Activated naive CD8-positive, alpha-beta T cell treated with anti-CD3 and anti-CD28 coated beads for 36 hours (primary cell): ENCODE measurements around the gene EIF1. TPM values are rescaled to one million over a fixed set of nuclear protein-coding genes. Genes with fewer than 3 reads are reported as not detected.
"Not testable (repeated sequence)": the region's sequence is repeated elsewhere in the genome, so short reads cannot be mapped to it uniquely, and the experiment has no call there.

Experiments
- DNase-seq: peaks from one replicate; pipeline ENCODE4 v3.0.0; 2021
- H3K27ac Mint-ChIP-seq: one replicate; pipeline ENCODE4 v1.8.0; 2022; ENCODE audit warnings: mild to moderate bottlenecking, moderate library complexity, mixed read lengths
- H3K27me3 Mint-ChIP-seq: one replicate; pipeline ENCODE4 v1.8.0; 2022; ENCODE audit warnings: mild to moderate bottlenecking, mixed read lengths
- H3K36me3 Mint-ChIP-seq: one replicate; pipeline ENCODE4 v1.8.0; 2021; ENCODE audit warnings: mild to moderate bottlenecking, mixed read lengths
- H3K4me1 Mint-ChIP-seq: one replicate; pipeline ENCODE4 v1.8.0; 2021; ENCODE audit warnings: mixed read lengths
- H3K4me3 Mint-ChIP-seq: one replicate; pipeline ENCODE4 v1.8.0; 2022; ENCODE audit warnings: mild to moderate bottlenecking, moderate library complexity, mixed read lengths
- H3K9me3 Mint-ChIP-seq: one replicate; pipeline ENCODE4 v1.8.0; 2022; ENCODE audit warnings: mixed read lengths
- total RNA-seq, 2 experiments: library from RNA; stranded (reverse); gene quantifications; one replicate each; pipeline ENCODE4 v1.2.3, GENCODE V29; 2021

EIF1 gene
- total RNA-seq, result 1,000 to 10,000 TPM; 1,196 to 1,277 TPM

GRCh38 chr17:41688641-41689496, at the start of gene EIF1:
Gene EIF1, plus strand, starts transcription at chr17:41688885. Its CDS starts 154 bp downstream, at chr17:41689039.
- no peaks in the 10 kb centered on the region for H3K9me3 Mint-ChIP-seq
- DNase-seq, result peak; percentile 99
- peaks cover 22% of the 10 kb centered on the region for H3K4me1 Mint-ChIP-seq
- H3K36me3 Mint-ChIP-seq, result peaks cover 44% of the 10 kb centered on the region
- H3K27me3 Mint-ChIP-seq, result peaks cover 7% of the 10 kb centered on the region
- peak within 1 kb of the TSS; percentile 87 for H3K4me3 Mint-ChIP-seq
- H3K27ac Mint-ChIP-seq, result peak within 1 kb of the TSS; percentile 99

GRCh38 chr17:41638941-41639340, 49.7 kb upstream of the EIF1 start:
- no peak overlapping the region for H3K27ac Mint-ChIP-seq

GRCh38 chr17:41639492-41640473, 48.9 kb upstream of the EIF1 start:
- Mint-ChIP-seq H3K27me3 (no peaks in the 10 kb centered on the region), H3K4me3 (no peak overlapping the region), H3K36me3 (no peaks in the 10 kb centered on the region), H3K9me3 (no peaks in the 10 kb centered on the region), H3K4me1 (no peaks in the 10 kb centered on the region), H3K27ac (no peak overlapping the region)
- DNase-seq, result no peak

More at GRCh38 chr17:41638941-41639340, 49.7 kb upstream of the EIF1 start:
- DNase-seq, result no peak
- no peaks in the 10 kb centered on the region for H3K4me1 Mint-ChIP-seq
- H3K9me3 Mint-ChIP-seq, result no peaks in the 10 kb centered on the region
- H3K27me3 Mint-ChIP-seq, result no peaks in the 10 kb centered on the region
- H3K4me3 Mint-ChIP-seq, result no peak overlapping the region
- no peaks in the 10 kb centered on the region for H3K36me3 Mint-ChIP-seq

- H3K27ac Mint-ChIP-seq, DNase-seq, H3K4me3 Mint-ChIP-seq, H3K4me1 Mint-ChIP-seq, H3K9me3 Mint-ChIP-seq, H3K27me3 Mint-ChIP-seq, H3K36me3 Mint-ChIP-seq: not testable (repeated sequence)
Measured at GRCh38 chr17:41640596-41640995, 48.1 kb upstream of the EIF1 start.

- Mint-ChIP-seq H3K4me3 (no peak overlapping the region), H3K27me3 (no peaks in the 10 kb centered on the region), H3K27ac (no peak overlapping the region), H3K4me1 (no peaks in the 10 kb centered on the region), H3K36me3 (no peaks in the 10 kb centered on the region), H3K9me3 (no peaks in the 10 kb centered on the region)
- no peak for DNase-seq
Measured at GRCh38 chr17:41642252-41643156, 46.2 kb upstream of the EIF1 start.

- Mint-ChIP-seq H3K9me3 (no peaks in the 10 kb centered on the region), H3K36me3 (no peaks in the 10 kb centered on the region), H3K27ac (no peak overlapping the region), H3K4me1 (peaks cover 5% of the 10 kb centered on the region), H3K4me3 (no peak overlapping the region), H3K27me3 (no peaks in the 10 kb centered on the region)
- DNase-seq, result no peak
Measured at GRCh38 chr17:41647038-41647813, 41.5 kb upstream of the EIF1 start.

- H3K27ac Mint-ChIP-seq, result no peak overlapping the region
- no peaks in the 10 kb centered on the region for H3K27me3 Mint-ChIP-seq
- no peaks in the 10 kb centered on the region for H3K9me3 Mint-ChIP-seq
- H3K36me3 Mint-ChIP-seq, result no peaks in the 10 kb centered on the region
- H3K4me3 Mint-ChIP-seq, result peak overlapping the region; percentile 60
- DNase-seq, result peak; percentile 86
- peaks cover 5% of the 10 kb centered on the region for H3K4me1 Mint-ChIP-seq
Measured at GRCh38 chr17:41647940-41648410, 40.7 kb upstream of the EIF1 start.

GRCh38 chr17:41648411-41649195, 40.1 kb upstream of the EIF1 start:
- Mint-ChIP-seq H3K27ac (peak overlapping the region; percentile 64), H3K9me3 (no peaks in the 10 kb centered on the region), H3K4me1 (peaks cover 5% of the 10 kb centered on the region), H3K4me3 (peak overlapping the region; percentile 60), H3K36me3 (no peaks in the 10 kb centered on the region), H3K27me3 (no peaks in the 10 kb centered on the region)
- peak; percentile 86 for DNase-seq

- DNase-seq, result no peak
- Mint-ChIP-seq H3K27ac (no peak overlapping the region), H3K4me3 (no peak overlapping the region), H3K4me1 (peaks cover 5% of the 10 kb centered on the region), H3K27me3 (no peaks in the 10 kb centered on the region), H3K36me3 (no peaks in the 10 kb centered on the region), H3K9me3 (no peaks in the 10 kb centered on the region)
Measured at GRCh38 chr17:41649923-41650519, 38.7 kb upstream of the EIF1 start.

GRCh38 chr17:41650794-41651624, 37.7 kb upstream of the EIF1 start:
- Mint-ChIP-seq H3K27ac (no peak overlapping the region), H3K9me3 (no peaks in the 10 kb centered on the region), H3K4me3 (no peak overlapping the region), H3K36me3 (no peaks in the 10 kb centered on the region), H3K27me3 (no peaks in the 10 kb centered on the region), H3K4me1 (peaks cover 5% of the 10 kb centered on the region)
- no peak for DNase-seq

- Mint-ChIP-seq H3K36me3 (no peaks in the 10 kb centered on the region), H3K27me3 (no peaks in the 10 kb centered on the region), H3K9me3 (no peaks in the 10 kb centered on the region), H3K4me1 (peaks cover 5% of the 10 kb centered on the region), H3K4me3 (no peak overlapping the region), H3K27ac (no peak overlapping the region)
- no peak for DNase-seq
Measured at GRCh38 chr17:41651625-41652460, 36.8 kb upstream of the EIF1 start.
